SK-N-SH (cell line): Measurements from ENCODE around the gene IL32. TPM values are rescaled to one million over a fixed set of nuclear protein-coding genes. Genes with fewer than 3 reads are reported as not detected.

Experiments
- CTCF ChIA-PET: fragments of 300-600, 350-600 bp; formaldehyde crosslinking; extraction: SDS; loops from one replicate; lab custom pipeline; 2021; lab: Yijun Ruan, JAX
- POLR2A ChIA-PET: fragments of 350-600 bp; sonication (Branson Sonifier 250); formaldehyde crosslinking; extraction: SDS; loops from one replicate; lab custom pipeline; 2020; ENCODE audit warnings: antibody characterized with exemption, inconsistent platforms; lab: Yijun Ruan, JAX
- DNase-seq: peaks from one replicate; pipeline ENCODE4 v3.0.0; 2012
- H2AFZ ChIP-seq: fragments of 200-600 bp; sonication (generic); 2 replicates; pipeline ENCODE4 v1.8.1; 2016; ENCODE audit warnings: antibody characterized with exemption, mild to moderate bottlenecking, low read depth
- H3F3A ChIP-seq: fragments of 200-600 bp; sonication (generic); replicated peaks from 2 replicates; pipeline ENCODE3; 2016; ENCODE audit warnings: antibody characterized with exemption, mild to moderate bottlenecking; ENCODE audit not compliant: insufficient read depth
- H3K27ac ChIP-seq, 2 experiments: fragments of 200-500 bp in 1 of 2; fragments of 200-600 bp in 1 of 2; sonication (Bioruptor generic) in 1 of 2; sonication (generic), shearing (Covaris generic) in 1 of 2; 2 replicates each; pipeline versions ENCODE4 v1.5.1 to v1.6.1; 2014 to 2016; ENCODE audit warnings: low read depth in 2 of 2, inconsistent platforms in 1 of 2, low read length in 1 of 2, mild to moderate bottlenecking in 1 of 2, mixed read lengths in 1 of 2
- H3K27me3 ChIP-seq: fragments of 200-600 bp; sonication (generic), shearing (Covaris generic); 2 replicates; pipeline ENCODE4 v1.6.1; 2016; ENCODE audit warnings: mixed run types; ENCODE audit not compliant: insufficient read depth
- H3K36me3 ChIP-seq, 2 experiments: fragments of 200-500 bp in 1 of 2; fragments of 200-600 bp in 1 of 2; sonication (Bioruptor generic) in 1 of 2; sonication (generic) in 1 of 2; replicated peaks in 1 of 2; 2 replicates each; pipeline versions ENCODE3 to v1.5.1; 2014 to 2016; ENCODE audit warnings: low read length in 1 of 2, mild to moderate bottlenecking in 1 of 2; ENCODE audit not compliant: insufficient read depth in 2 of 2, control insufficient read depth in 1 of 2
- H3K4me1 ChIP-seq, 2 experiments: fragments of 200-500 bp in 1 of 2; fragments of 200-600 bp in 1 of 2; sonication (Bioruptor generic) in 1 of 2; sonication (generic), shearing (Covaris generic) in 1 of 2; 2 replicates each; pipeline versions ENCODE4 v1.5.1 to v1.6.1; 2014 to 2016; ENCODE audit warnings: low read depth in 1 of 2, low read length in 1 of 2, mixed run types in 1 of 2; ENCODE audit not compliant: insufficient read depth in 2 of 2, control insufficient read depth in 1 of 2
- H3K4me2 ChIP-seq: fragments of 200-600 bp; sonication (generic), shearing (Covaris generic); 2 replicates; pipeline ENCODE4 v1.6.1; 2017; ENCODE audit warnings: mixed run types
- H3K4me3 ChIP-seq, 2 experiments: fragments of 200-500 bp in 1 of 2; fragments of 200-600 bp in 1 of 2; sonication (Bioruptor generic) in 1 of 2; sonication (generic), shearing (Covaris generic) in 1 of 2; 2 replicates each; pipeline versions ENCODE4 v1.5.1 to v1.8.1; 2014 to 2016; ENCODE audit warnings: low read depth in 2 of 2, inconsistent platforms in 1 of 2, low read length in 1 of 2, mild to moderate bottlenecking in 1 of 2, mixed read lengths in 1 of 2, moderate library complexity in 1 of 2
- H3K79me2 ChIP-seq: fragments of 200-600 bp; sonication (generic); 2 replicates; pipeline ENCODE4 v1.8.1; 2017; ENCODE audit warnings: mild to moderate bottlenecking; ENCODE audit not compliant: insufficient read depth
- H3K9ac ChIP-seq: fragments of 200-600 bp; sonication (generic); 2 replicates; pipeline ENCODE4 v1.6.1; 2017; ENCODE audit warnings: mixed run types
- H3K9me2 ChIP-seq: fragments of 200-600 bp; sonication (generic); 2 replicates; pipeline ENCODE4 v1.6.1; 2017; ENCODE audit warnings: mixed run types
- H3K9me3 ChIP-seq: fragments of 200-600 bp; sonication (generic); 2 replicates; pipeline ENCODE4 v1.6.1; 2017; ENCODE audit warnings: mixed run types, mild to moderate bottlenecking, moderate library complexity
- H4K20me1 ChIP-seq: fragments of 200-600 bp; sonication (generic); 2 replicates; pipeline ENCODE4 v1.6.1; 2017; ENCODE audit warnings: mild to moderate bottlenecking, mixed run types; ENCODE audit not compliant: insufficient read depth
- ELF1 ChIP-seq: IDR thresholded peaks from 2 replicates; pipeline ENCODE4 v1.4.0; 2012
- EZH2phosphoT487 ChIP-seq: fragments of 200-600 bp; sonication (generic); IDR thresholded peaks from 2 replicates; pipeline ENCODE4 v1.6.1; 2017; ENCODE audit warnings: low read depth, mixed run types, mild to moderate bottlenecking, antibody characterized with exemption, moderate library complexity, borderline replicate concordance
- FOXJ3 ChIP-seq: sonication (generic); formaldehyde crosslinking; IDR thresholded peaks from 2 replicates; pipeline ENCODE4 v1.5.1; 2020; ENCODE audit warnings: mild to moderate bottlenecking, missing genetic modification reagents
- FOXM1 ChIP-seq: IDR thresholded peaks from 2 replicates; pipeline ENCODE4 v1.4.0; 2012; ENCODE audit warnings: low read depth, mild to moderate bottlenecking
- JUND ChIP-seq: IDR thresholded peaks from 2 replicates; pipeline ENCODE4 v1.4.0; 2012
- MXI1 ChIP-seq: IDR thresholded peaks from 2 replicates; pipeline ENCODE4 v1.6.1; 2012; ENCODE audit warnings: mild to moderate bottlenecking, low read depth, low read length, improper control_type of control experiment
- NFIC ChIP-seq: IDR thresholded peaks from 2 replicates; pipeline ENCODE4 v1.4.0; 2012; ENCODE audit warnings: borderline replicate concordance
- RAD21 ChIP-seq: IDR thresholded peaks from 2 replicates; pipeline ENCODE4 v1.6.1; 2012; ENCODE audit warnings: mild to moderate bottlenecking, low read length
- RCOR1 ChIP-seq: fragments of 150-350 bp; IDR thresholded peaks from 2 replicates; pipeline ENCODE4 v1.6.1; 2017; ENCODE audit warnings: antibody characterized with exemption, low read length
- RFX5 ChIP-seq: IDR thresholded peaks from 2 replicates; pipeline ENCODE4 v1.6.1; 2012; ENCODE audit warnings: mild to moderate bottlenecking, improper control_type of control experiment, low read length
- RXRA ChIP-seq: IDR thresholded peaks from 2 replicates; pipeline ENCODE4 v1.4.0; 2012; ENCODE audit warnings: low read depth, mild to moderate bottlenecking, borderline replicate concordance
- SMC3 ChIP-seq: IDR thresholded peaks from 2 replicates; pipeline ENCODE4 v1.6.1; 2012; ENCODE audit warnings: low read depth, low read length, improper control_type of control experiment
- TCF12 ChIP-seq: IDR thresholded peaks from 2 replicates; pipeline ENCODE4 v1.4.0; 2012
- WGBS: methylation state at CpG from one replicate; pipeline ENCODE4 v1.1.6; 2017; ENCODE audit warnings: low lambda C conversion rate; 5-methylcytosine and 5-hydroxymethylcytosine counted together
- polyA plus RNA-seq, 3 experiments: library from polyadenylated mRNA; depleted of rRNA; stranded (reverse); fragments of >200 nt; gene quantifications; 2 replicates each; pipeline ENCODE4 v1.2.3, GENCODE V29; 2012
- TF ChIP-seq, protein P1 (sequence below): IDR thresholded peaks from 2 replicates; pipeline ENCODE4 v1.4.0; 2012; ENCODE audit warnings: low read depth, borderline replicate concordance
- TF ChIP-seq, protein P2 (sequence below): fragments of 200-600 bp; sonication (generic); IDR thresholded peaks from 2 replicates; pipeline ENCODE4 v1.6.1; 2017; ENCODE audit warnings: antibody characterized with exemption, mild to moderate bottlenecking, moderate library complexity
- TF ChIP-seq, protein P3 (sequence below): IDR thresholded peaks from 2 replicates; pipeline ENCODE4; 2012
- TF ChIP-seq, protein P4 (sequence below): IDR thresholded peaks from 2 replicates; pipeline ENCODE4 v1.4.0; 2012; ENCODE audit warnings: low read depth
- TF ChIP-seq, protein P5 (sequence below): IDR thresholded peaks from 2 replicates; pipeline ENCODE4 v1.6.1; 2012; ENCODE audit warnings: mild to moderate bottlenecking, low read depth, low read length, moderate library complexity
- TF ChIP-seq, protein P6 (sequence below): IDR thresholded peaks from 2 replicates; pipeline ENCODE4 v1.4.0; 2012; ENCODE audit warnings: low read depth, borderline replicate concordance

Gene IL32
- polyA plus RNA-seq, 1 of the 3 experiments (the other 2 are of a cell fraction) = 26.4 TPM

DNA sequence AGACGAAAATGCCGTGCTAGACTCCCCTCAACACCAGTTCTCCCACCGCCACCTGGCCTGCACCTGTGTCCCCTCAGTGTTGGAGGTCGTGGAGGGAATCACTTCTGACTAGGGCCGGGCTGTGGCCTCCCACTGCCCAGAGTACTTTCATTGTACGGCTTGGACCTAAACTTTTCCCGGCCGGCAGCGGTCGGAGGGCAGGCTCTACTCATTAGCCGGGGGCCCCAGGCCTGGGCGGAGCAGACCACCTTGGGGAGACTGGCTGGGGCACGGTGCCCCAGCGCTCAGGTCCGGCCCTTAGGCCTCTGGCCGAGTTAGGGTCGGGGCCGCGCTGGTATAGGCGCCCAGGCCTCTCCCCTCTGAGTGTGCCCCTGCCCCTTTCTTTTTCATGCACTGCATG is 48.1 kb upstream of the IL32 start:
- WGBS = 93% methylated on average over 19 of the region's 20 CpGs
- CTCF ChIA-PET = interaction anchor here (6.8 to 8.5 kb wide), 2 partner anchors 11 to 14 kb away, joined by 72 to 111 read pairs; no protein-coding TSS in a partner anchor
- peaks cover 16% of the 10 kb centered on the region for H3F3A ChIP-seq

More for the DNA sequence above, 48.1 kb upstream of the IL32 start:
- Histone ChIP-seq H3K4me1 (peaks cover 0 to 23% of the 10 kb centered on the region in 2 experiments; a peak in 1 of 4 replicates), H3K36me3 (peaks cover 4 to 10% of the 10 kb centered on the region in 2 experiments), H3K9me3 (no peaks in the 10 kb centered on the region), H3K4me2 (no peak overlapping the region), H4K20me1 (peaks cover 8% of the 10 kb centered on the region), H3K4me3 (no peak overlapping the region), H3K79me2 (peaks cover 11% of the 10 kb centered on the region; the same call in 1 of the 2 replicates), H3K9ac (no peak overlapping the region), H3K27ac (no peak overlapping the region), H2AFZ (no peak overlapping the region), H3K27me3 (no peaks in the 10 kb centered on the region), H3K9me2 (no peaks in the 10 kb centered on the region)
- DNase-seq = no peak
- POLR2A ChIA-PET = no interaction called here
- TF ChIP-seq RFX5 (no peak), MXI1 (no peak), FOXM1 (no peak), RXRA (no peak), SMC3 (no peak), RCOR1 (no peak), ELF1 (no peak), EZH2phosphoT487 (no peak), NFIC (no peak), TCF12 (no peak), FOXJ3 (no peak), RAD21 (no peak), JUND (no peak)
- TF ChIP-seq, protein P1, sequence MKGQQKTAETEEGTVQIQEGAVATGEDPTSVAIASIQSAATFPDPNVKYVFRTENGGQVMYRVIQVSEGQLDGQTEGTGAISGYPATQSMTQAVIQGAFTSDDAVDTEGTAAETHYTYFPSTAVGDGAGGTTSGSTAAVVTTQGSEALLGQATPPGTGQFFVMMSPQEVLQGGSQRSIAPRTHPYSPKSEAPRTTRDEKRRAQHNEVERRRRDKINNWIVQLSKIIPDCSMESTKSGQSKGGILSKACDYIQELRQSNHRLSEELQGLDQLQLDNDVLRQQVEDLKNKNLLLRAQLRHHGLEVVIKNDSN = no peak
- TF ChIP-seq, protein P2, sequence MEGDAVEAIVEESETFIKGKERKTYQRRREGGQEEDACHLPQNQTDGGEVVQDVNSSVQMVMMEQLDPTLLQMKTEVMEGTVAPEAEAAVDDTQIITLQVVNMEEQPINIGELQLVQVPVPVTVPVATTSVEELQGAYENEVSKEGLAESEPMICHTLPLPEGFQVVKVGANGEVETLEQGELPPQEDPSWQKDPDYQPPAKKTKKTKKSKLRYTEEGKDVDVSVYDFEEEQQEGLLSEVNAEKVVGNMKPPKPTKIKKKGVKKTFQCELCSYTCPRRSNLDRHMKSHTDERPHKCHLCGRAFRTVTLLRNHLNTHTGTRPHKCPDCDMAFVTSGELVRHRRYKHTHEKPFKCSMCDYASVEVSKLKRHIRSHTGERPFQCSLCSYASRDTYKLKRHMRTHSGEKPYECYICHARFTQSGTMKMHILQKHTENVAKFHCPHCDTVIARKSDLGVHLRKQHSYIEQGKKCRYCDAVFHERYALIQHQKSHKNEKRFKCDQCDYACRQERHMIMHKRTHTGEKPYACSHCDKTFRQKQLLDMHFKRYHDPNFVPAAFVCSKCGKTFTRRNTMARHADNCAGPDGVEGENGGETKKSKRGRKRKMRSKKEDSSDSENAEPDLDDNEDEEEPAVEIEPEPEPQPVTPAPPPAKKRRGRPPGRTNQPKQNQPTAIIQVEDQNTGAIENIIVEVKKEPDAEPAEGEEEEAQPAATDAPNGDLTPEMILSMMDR = no peak
- TF ChIP-seq, protein P3, sequence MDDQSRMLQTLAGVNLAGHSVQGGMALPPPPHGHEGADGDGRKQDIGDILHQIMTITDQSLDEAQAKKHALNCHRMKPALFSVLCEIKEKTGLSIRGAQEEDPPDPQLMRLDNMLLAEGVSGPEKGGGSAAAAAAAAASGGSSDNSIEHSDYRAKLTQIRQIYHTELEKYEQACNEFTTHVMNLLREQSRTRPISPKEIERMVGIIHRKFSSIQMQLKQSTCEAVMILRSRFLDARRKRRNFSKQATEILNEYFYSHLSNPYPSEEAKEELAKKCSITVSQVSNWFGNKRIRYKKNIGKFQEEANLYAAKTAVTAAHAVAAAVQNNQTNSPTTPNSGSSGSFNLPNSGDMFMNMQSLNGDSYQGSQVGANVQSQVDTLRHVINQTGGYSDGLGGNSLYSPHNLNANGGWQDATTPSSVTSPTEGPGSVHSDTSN = no peak
- TF ChIP-seq, protein P4, sequence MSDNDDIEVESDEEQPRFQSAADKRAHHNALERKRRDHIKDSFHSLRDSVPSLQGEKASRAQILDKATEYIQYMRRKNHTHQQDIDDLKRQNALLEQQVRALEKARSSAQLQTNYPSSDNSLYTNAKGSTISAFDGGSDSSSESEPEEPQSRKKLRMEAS = no peak
- TF ChIP-seq, protein P5, sequence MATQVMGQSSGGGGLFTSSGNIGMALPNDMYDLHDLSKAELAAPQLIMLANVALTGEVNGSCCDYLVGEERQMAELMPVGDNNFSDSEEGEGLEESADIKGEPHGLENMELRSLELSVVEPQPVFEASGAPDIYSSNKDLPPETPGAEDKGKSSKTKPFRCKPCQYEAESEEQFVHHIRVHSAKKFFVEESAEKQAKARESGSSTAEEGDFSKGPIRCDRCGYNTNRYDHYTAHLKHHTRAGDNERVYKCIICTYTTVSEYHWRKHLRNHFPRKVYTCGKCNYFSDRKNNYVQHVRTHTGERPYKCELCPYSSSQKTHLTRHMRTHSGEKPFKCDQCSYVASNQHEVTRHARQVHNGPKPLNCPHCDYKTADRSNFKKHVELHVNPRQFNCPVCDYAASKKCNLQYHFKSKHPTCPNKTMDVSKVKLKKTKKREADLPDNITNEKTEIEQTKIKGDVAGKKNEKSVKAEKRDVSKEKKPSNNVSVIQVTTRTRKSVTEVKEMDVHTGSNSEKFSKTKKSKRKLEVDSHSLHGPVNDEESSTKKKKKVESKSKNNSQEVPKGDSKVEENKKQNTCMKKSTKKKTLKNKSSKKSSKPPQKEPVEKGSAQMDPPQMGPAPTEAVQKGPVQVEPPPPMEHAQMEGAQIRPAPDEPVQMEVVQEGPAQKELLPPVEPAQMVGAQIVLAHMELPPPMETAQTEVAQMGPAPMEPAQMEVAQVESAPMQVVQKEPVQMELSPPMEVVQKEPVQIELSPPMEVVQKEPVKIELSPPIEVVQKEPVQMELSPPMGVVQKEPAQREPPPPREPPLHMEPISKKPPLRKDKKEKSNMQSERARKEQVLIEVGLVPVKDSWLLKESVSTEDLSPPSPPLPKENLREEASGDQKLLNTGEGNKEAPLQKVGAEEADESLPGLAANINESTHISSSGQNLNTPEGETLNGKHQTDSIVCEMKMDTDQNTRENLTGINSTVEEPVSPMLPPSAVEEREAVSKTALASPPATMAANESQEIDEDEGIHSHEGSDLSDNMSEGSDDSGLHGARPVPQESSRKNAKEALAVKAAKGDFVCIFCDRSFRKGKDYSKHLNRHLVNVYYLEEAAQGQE = no peak
- TF ChIP-seq, protein P6, sequence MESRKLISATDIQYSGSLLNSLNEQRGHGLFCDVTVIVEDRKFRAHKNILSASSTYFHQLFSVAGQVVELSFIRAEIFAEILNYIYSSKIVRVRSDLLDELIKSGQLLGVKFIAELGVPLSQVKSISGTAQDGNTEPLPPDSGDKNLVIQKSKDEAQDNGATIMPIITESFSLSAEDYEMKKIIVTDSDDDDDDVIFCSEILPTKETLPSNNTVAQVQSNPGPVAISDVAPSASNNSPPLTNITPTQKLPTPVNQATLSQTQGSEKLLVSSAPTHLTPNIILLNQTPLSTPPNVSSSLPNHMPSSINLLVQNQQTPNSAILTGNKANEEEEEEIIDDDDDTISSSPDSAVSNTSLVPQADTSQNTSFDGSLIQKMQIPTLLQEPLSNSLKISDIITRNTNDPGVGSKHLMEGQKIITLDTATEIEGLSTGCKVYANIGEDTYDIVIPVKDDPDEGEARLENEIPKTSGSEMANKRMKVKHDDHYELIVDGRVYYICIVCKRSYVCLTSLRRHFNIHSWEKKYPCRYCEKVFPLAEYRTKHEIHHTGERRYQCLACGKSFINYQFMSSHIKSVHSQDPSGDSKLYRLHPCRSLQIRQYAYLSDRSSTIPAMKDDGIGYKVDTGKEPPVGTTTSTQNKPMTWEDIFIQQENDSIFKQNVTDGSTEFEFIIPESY = no peak
